CD4-positive, alpha-beta memory T cell (primary cell): Measurements from ENCODE around the gene EPHB2. TPM values are rescaled to one million over a fixed set of nuclear protein-coding genes. Genes with fewer than 3 reads are reported as not detected.
A peak's percentile ranks its signal among the peaks of the same experiment; 100 is the strongest.
"Not testable (repeated sequence)": the region's sequence is repeated elsewhere in the genome, so short reads cannot be mapped to it uniquely, and the experiment has no call there.

Experiments
- CTCF ChIA-PET: fragments of 350-600 bp; sonication (Branson Sonifier 250); formaldehyde crosslinking; loops from one replicate; lab custom pipeline; 2021; ENCODE audit warnings: inconsistent platforms; ENCODE audit not compliant: partially characterized antibody; lab: Charles Lee
- POLR2A ChIA-PET: fragments of 350-600 bp; sonication (Branson Sonifier 250); formaldehyde crosslinking; loops from one replicate; lab custom pipeline; 2021; ENCODE audit not compliant: partially characterized antibody; lab: Charles Lee
- DNase-seq, 5 donors: peaks; one replicate each; pipeline versions ENCODE4 v3.0.0 to v3.0.0-alpha.2; 2020 to 2022; ENCODE audit warnings: mixed read lengths in 1 of 5
- H3K27ac ChIP-seq: one replicate; pipeline ENCODE4 v1.7.0; 2013; ENCODE audit warnings: low read depth, low read length
- H3K27me3 ChIP-seq: 2 replicates; pipeline ENCODE4 v1.7.0; 2013; ENCODE audit warnings: mild to moderate bottlenecking, low read length, moderate library complexity; ENCODE audit not compliant: insufficient read depth
- H3K36me3 ChIP-seq: 2 replicates; pipeline ENCODE4 v1.7.0; 2013; ENCODE audit warnings: mild to moderate bottlenecking, low read length, moderate library complexity; ENCODE audit not compliant: insufficient read depth
- H3K4me1 ChIP-seq: 2 replicates; pipeline ENCODE4 v1.7.0; 2013; ENCODE audit warnings: mild to moderate bottlenecking, low read length, moderate library complexity; ENCODE audit not compliant: insufficient read depth
- H3K4me3 ChIP-seq, 2 donors: one replicate each; pipeline ENCODE4 v1.7.0; 2013; ENCODE audit warnings: low read length in 2 of 2, mild to moderate bottlenecking in 1 of 2
- H3K9me3 ChIP-seq, 2 donors: one replicate each; pipeline ENCODE4 v1.7.0; 2013; ENCODE audit warnings: low read length in 2 of 2, control low read depth in 1 of 2; ENCODE audit not compliant: control insufficient read depth in 1 of 2
- H3K27ac Mint-ChIP-seq, 7 donors: one replicate each; pipeline ENCODE4 v1.8.0; 2020 to 2021; ENCODE audit warnings: mixed read lengths in 7 of 7, mild to moderate bottlenecking in 6 of 7, inconsistent platforms in 3 of 7, moderate library complexity in 3 of 7
- H3K27me3 Mint-ChIP-seq, 2 donors: one replicate each; pipeline ENCODE4 v1.8.0; 2020 to 2021; ENCODE audit warnings: mixed read lengths in 2 of 2
- H3K36me3 Mint-ChIP-seq, 2 donors: one replicate each; pipeline ENCODE4 v1.8.0; 2020 to 2021; ENCODE audit warnings: mixed read lengths in 2 of 2, inconsistent platforms in 1 of 2, mild to moderate bottlenecking in 1 of 2
- H3K4me1 Mint-ChIP-seq, 4 donors: one replicate each; pipeline ENCODE4 v1.8.0; 2020 to 2021; ENCODE audit warnings: mixed read lengths in 4 of 4, mild to moderate bottlenecking in 1 of 4
- H3K4me3 Mint-ChIP-seq, 8 donors: one replicate each; pipeline ENCODE4 v1.8.0; 2020 to 2021; ENCODE audit warnings: mixed read lengths in 8 of 8, mild to moderate bottlenecking in 7 of 8, moderate library complexity in 6 of 8, inconsistent platforms in 3 of 8
- H3K9me3 Mint-ChIP-seq, 8 donors: one replicate each; pipeline ENCODE4 v1.8.0; 2020 to 2021; ENCODE audit warnings: mixed read lengths in 8 of 8, mild to moderate bottlenecking in 5 of 8, inconsistent platforms in 3 of 8, moderate library complexity in 1 of 8
- intact Hi-C: fragments of 100-400 bp; cut with micrococcal nuclease; formaldehyde crosslinking; loops from one replicate; pipeline ENCODE4 v1.15.1; 2023
- polyA plus RNA-seq, 2 donors: library from polyadenylated mRNA; unstranded; fragments of 300-500 nt; fragmentation: Illumina TruSeq; gene quantifications; one replicate each; pipeline ENCODE4 v1.2.3, GENCODE V29; 2021
- total RNA-seq, 2 experiments: library from RNA; stranded (reverse); gene quantifications; one replicate each; pipeline ENCODE4 v1.2.3, GENCODE V29; 2021

Gene EPHB2
- total and polyA plus RNA-seq, 4 experiments from 2014 or later, result 0.35 to 0.36 TPM; not detected in 2

DNA sequence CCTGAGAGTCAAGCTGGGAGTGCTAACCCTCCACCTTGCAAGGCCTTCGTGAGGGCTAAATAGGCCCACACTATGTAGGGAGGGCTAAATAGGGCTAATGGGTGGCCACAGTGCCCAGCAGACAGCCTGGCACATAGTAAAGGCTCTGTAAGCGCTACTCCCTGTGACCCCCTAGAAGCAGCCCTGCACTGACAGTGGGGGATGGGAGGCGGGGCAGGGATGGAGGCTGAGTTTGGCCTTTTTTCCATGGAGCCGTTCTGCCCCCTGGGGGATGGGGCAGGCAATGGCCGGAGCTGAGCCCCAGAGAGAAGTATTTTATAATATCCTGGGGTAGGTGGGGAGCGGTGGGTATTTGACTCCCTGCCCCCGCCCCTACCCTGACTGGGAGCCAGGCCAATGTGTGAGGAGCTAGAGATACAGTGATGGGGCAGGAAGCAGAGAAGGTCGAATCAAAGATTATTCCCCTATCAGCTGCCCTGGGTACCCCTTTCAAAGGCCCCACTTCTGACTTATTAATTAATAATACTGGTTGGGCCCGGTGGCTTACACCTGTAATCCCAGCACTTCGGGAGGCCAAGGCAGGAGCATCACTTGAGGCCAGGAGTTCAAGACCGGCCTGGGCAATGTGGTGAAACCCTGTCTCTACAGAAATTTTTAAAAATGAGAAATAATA, 219.7 kb downstream of the EPHB2 start:
- ChIA-PET CTCF (interaction anchor here (1.5 kb wide), 1 partner anchor 226 kb away, joined by 4 read pairs; no protein-coding TSS in a partner anchor), POLR2A (interaction anchor here (0.9 kb wide), 1 partner anchor 226 kb away, joined by 3 read pairs; no protein-coding TSS in a partner anchor)
- Histone ChIP-seq H3K4me1 (no peaks in the 10 kb centered on the region), H3K9me3 (no peaks in the 10 kb centered on the region), H3K27ac (no peak overlapping the region), H3K4me3 (no peak overlapping the region), H3K36me3 (no peaks in the 10 kb centered on the region), H3K27me3 (no peaks in the 10 kb centered on the region)
- H3K4me1 Mint-ChIP-seq, result no peaks in the 10 kb centered on the region
- H3K27ac Mint-ChIP-seq, result no peak overlapping the region
- H3K36me3 Mint-ChIP-seq, result no peaks in the 10 kb centered on the region
- no peak overlapping the region for H3K4me3 Mint-ChIP-seq
- DNase-seq, result no peak
- H3K27me3 Mint-ChIP-seq, result peaks cover 0 to 19% of the 10 kb centered on the region in 2 donors
- H3K9me3 Mint-ChIP-seq, result no peaks in the 10 kb centered on the region
- intact Hi-C loops, result no loop called here

DNA sequence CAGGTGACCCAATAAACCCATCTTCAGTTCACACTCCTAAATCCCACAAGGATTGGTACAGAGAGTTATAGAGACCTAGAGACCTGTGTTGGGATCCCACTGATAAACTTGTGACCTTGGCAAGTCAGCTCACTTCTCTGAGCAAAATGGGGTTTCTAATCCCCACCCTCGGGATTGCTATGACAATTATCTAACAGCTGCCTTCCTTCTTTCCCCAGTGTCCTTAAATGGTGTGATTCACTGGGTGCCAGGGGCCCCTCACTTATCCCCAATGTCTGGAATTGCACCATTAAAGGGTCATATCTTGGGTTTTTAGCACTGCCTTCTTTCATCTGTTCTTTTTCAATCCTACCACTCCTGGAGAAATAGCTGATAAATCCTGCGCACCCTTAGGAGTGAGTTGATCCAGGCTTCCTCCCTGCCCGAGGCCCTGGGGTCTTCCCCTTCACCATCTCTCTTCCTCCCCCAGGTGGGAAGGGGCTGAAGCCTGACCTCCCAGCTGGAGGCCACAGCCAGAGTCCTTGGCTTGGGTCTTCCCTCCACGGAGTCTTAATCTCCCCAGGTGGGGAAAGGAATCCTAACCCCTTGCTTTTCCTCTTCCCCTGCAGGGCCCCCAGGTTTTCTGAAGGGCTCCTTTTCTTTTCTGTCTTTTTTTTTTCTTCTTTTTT, 222.3 kb downstream of the EPHB2 start:
- H3K4me3 ChIP-seq, result no peak overlapping the region
- no peak overlapping the region for H3K27ac ChIP-seq
- CTCF ChIA-PET, result interaction anchor here (1.5 to 1.8 kb wide), 2 partner anchors 31 to 228 kb away, joined by 4 read pairs; no protein-coding TSS in a partner anchor
- intact Hi-C loops, result no loop called here
- no peaks in the 10 kb centered on the region for H3K36me3 Mint-ChIP-seq
- POLR2A ChIA-PET, result no interaction called here
- H3K4me3 Mint-ChIP-seq, result no peak overlapping the region
- H3K9me3 ChIP-seq, result no peaks in the 10 kb centered on the region
- H3K4me1 ChIP-seq, result no peaks in the 10 kb centered on the region
- no peak overlapping the region for H3K27ac Mint-ChIP-seq
- DNase-seq, result no peak
- peaks cover 3 to 11% of the 10 kb centered on the region in 2 donors for H3K27me3 Mint-ChIP-seq
- no peaks in the 10 kb centered on the region for H3K27me3 ChIP-seq
- H3K4me1 Mint-ChIP-seq, result no peaks in the 10 kb centered on the region
- H3K9me3 Mint-ChIP-seq, result peaks cover 0 to 2% (median 0%) of the 10 kb centered on the region in 8 donors
- no peaks in the 10 kb centered on the region for H3K36me3 ChIP-seq

DNA sequence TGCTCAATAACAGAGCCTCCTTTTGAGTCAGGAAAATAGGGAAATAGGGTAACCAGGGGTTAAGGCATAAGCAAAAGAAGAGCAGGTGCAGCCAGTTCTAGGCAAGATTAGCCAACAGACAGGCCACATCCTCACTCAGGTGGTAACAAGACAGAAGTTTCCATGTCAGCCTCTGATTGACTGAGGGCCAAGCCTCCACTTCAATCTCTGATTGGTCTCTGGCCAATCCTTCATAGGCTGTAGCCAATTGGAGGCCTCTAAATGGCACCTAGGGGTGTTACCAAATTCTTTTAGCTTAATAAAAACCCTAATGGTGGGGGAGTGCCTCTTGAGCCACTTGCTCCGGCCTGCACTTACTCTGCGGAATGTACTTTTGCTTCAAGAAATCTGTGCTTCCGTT, 224.8 kb downstream of the EPHB2 start:
- Histone ChIP-seq H3K27ac (no peak overlapping the region), H3K9me3 (no peaks in the 10 kb centered on the region), H3K4me3 (no peak overlapping the region), H3K36me3 (no peaks in the 10 kb centered on the region), H3K4me1 (no peaks in the 10 kb centered on the region), H3K27me3 (no peaks in the 10 kb centered on the region)
- Mint-ChIP-seq H3K36me3 (peaks cover 0 to 3% of the 10 kb centered on the region in 2 donors), H3K4me1 (no peaks in the 10 kb centered on the region), H3K27ac (no peak overlapping the region), H3K4me3 (no peak overlapping the region), H3K9me3 (peaks cover 0 to 14% (median 7%) of the 10 kb centered on the region in 8 donors), H3K27me3 (peaks cover 7 to 11% of the 10 kb centered on the region in 2 donors)
- no peak for DNase-seq
- intact Hi-C loops, result no loop called here
- ChIA-PET CTCF (no interaction called here), POLR2A (no interaction called here)

DNA sequence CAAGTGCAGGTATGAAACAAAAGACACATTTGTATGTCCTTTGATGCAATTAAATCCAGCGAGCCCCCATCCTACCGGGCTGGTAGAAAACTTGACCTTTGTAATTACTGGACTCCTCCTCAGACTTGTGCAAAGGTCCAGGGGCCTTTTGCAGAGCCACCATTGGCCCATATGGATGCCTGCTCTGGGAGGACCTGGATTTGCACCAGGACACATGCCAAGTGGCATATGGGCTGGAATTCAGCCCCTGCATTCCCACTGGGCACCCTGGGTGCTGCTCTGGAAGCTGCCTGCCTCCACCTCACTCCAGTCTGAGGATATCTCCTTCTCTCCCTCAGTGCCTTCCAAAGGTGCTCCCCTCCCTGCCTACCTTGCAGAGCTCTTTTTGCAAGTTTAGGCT, 226.0 kb downstream of the EPHB2 start:
- no peak overlapping the region for H3K4me3 Mint-ChIP-seq
- POLR2A ChIA-PET, result no interaction called here
- Histone ChIP-seq H3K4me3 (no peak overlapping the region), H3K4me1 (no peaks in the 10 kb centered on the region), H3K27me3 (no peaks in the 10 kb centered on the region), H3K27ac (no peak overlapping the region), H3K36me3 (no peaks in the 10 kb centered on the region), H3K9me3 (peaks cover 0 to 3% of the 10 kb centered on the region in 2 donors)
- CTCF ChIA-PET, result interaction anchor here (0.6 to 0.8 kb wide), 2 partner anchors 28 to 958 kb away, joined by 3 to 5 read pairs; no protein-coding TSS in a partner anchor
- no peak for DNase-seq
- peaks cover 7 to 11% of the 10 kb centered on the region in 2 donors for H3K27me3 Mint-ChIP-seq
- H3K36me3 Mint-ChIP-seq, result peaks cover 0 to 7% of the 10 kb centered on the region in 2 donors
- H3K9me3 Mint-ChIP-seq, result peaks cover 0 to 27% (median 18%) of the 10 kb centered on the region in 8 donors
- H3K4me1 Mint-ChIP-seq, result no peaks in the 10 kb centered on the region
- intact Hi-C loops, result no loop called here
- H3K27ac Mint-ChIP-seq, result no peak overlapping the region

DNA sequence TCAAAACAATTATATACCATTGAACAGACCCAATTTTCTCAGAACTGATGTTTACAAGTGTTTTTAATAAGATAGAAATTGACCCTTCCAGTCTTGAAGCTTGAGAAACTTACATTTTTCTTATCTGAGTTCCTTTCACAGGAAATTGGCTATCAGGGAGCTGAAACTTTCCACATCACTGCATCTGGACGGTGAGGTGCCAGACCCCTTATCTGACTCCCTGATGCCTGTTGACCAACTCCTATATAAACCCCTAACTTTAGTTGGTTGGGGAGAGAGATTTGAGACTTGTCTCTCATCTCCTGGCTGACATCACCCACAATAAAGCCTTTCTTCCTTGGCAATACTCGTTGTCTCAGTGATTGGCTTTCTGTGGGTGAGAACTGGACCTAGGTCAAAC, 230.6 kb downstream of the EPHB2 start:
- intact Hi-C loops, result no loop called here
- POLR2A ChIA-PET, result no interaction called here
- H3K27me3 ChIP-seq, result no peaks in the 10 kb centered on the region

DNA sequence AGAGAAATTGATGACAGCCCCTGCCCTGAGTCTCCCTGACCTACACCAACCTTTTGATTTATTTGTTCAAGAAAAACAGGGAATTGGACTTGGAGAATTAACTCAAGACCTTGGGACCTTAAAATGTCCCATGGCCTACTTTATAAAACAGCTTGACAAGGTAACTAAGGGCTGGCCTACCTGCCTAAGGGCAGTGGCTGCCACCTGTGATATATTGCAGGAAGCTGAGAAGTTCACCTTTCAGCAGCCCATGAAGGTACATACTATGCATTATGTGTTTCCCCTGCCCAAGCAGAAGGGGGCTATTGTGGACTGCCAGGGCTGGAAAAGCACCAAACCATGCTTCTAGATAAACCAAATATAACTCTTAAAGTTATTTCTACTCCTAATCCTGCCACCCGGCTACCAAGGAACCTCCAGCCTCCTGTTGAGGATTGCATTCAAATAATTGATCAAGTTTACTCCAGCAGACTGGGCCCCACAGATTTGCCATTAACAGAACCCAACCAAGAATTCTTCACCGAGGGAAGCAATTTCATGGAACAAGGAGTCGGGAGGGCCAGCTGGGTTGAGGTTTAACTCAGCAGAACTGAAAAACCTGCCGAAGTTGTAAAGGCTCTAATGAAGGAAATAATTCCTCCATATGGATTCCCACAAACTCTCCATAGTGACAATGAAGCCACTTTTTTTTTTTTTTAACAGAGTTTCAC, 233.9 kb downstream of the EPHB2 start:
- CTCF ChIA-PET, result no interaction called here
- intact Hi-C loops, result no loop called here
- H3K4me1 Mint-ChIP-seq, result no peaks in the 10 kb centered on the region

More for the DNA sequence above, 230.6 kb downstream of the EPHB2 start:
- Histone ChIP-seq H3K36me3 (no peaks in the 10 kb centered on the region), H3K4me3 (no peak overlapping the region), H3K4me1 (no peaks in the 10 kb centered on the region), H3K9me3 (peaks cover 0 to 3% of the 10 kb centered on the region in 2 donors), H3K27ac (no peak overlapping the region)
- peaks cover 0 to 7% of the 10 kb centered on the region in 2 donors for H3K36me3 Mint-ChIP-seq
- no peak overlapping the region for H3K27ac Mint-ChIP-seq
- DNase-seq, result no peak
- peaks cover 0 to 39% (median 21%) of the 10 kb centered on the region in 8 donors for H3K9me3 Mint-ChIP-seq
- H3K27me3 Mint-ChIP-seq, result peaks cover 14 to 15% of the 10 kb centered on the region in 2 donors
- CTCF ChIA-PET, result no interaction called here
- H3K4me3 Mint-ChIP-seq, result no peak overlapping the region
- no peaks in the 10 kb centered on the region for H3K4me1 Mint-ChIP-seq

DNA sequence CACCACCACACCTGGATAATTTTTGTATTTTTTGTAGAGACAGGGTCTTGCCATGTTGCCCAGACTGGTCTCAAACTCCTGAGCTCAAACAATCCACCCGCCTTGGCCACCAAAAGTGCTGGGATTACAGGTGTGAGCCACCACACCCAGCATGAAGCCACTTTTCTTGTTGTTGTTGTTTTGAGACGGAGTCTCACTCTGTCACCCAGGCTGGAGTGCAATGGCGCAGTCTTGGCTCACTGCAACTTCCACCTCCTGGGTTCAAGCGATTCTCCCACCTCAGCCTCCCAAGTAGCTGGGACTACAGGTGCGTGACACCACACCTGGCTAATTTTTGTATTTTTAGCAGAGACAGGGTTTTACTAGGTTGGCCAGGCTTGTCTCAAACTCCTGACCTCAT, 234.5 kb downstream of the EPHB2 start:
- CTCF ChIA-PET, H3K27me3 ChIP-seq, H3K36me3 ChIP-seq, H3K4me1 ChIP-seq, H3K27ac Mint-ChIP-seq, DNase-seq, POLR2A ChIA-PET, H3K4me1 Mint-ChIP-seq, H3K9me3 ChIP-seq, intact Hi-C loops, H3K27ac ChIP-seq, H3K36me3 Mint-ChIP-seq, H3K4me3 ChIP-seq: not testable (repeated sequence)
- Mint-ChIP-seq H3K27me3 (peaks cover 17 to 21% of the 10 kb centered on the region in 2 donors), H3K4me3 (peak overlapping the region in 1 of 8 donors; percentile 8), H3K9me3 (peaks cover 0 to 29% (median 19%) of the 10 kb centered on the region in 8 donors)

More for the DNA sequence above, 233.9 kb downstream of the EPHB2 start:
- H3K36me3 Mint-ChIP-seq, result peaks cover 0 to 7% of the 10 kb centered on the region in 2 donors
- Histone ChIP-seq H3K27me3 (no peaks in the 10 kb centered on the region), H3K9me3 (peaks cover 0 to 3% of the 10 kb centered on the region in 2 donors), H3K4me3 (no peak overlapping the region), H3K4me1 (no peaks in the 10 kb centered on the region), H3K36me3 (no peaks in the 10 kb centered on the region), H3K27ac (no peak overlapping the region)
- POLR2A ChIA-PET, result no interaction called here
- peaks cover 0 to 34% (median 22%) of the 10 kb centered on the region in 8 donors for H3K9me3 Mint-ChIP-seq
- H3K27ac Mint-ChIP-seq, result no peak overlapping the region
- peaks cover 15 to 19% of the 10 kb centered on the region in 2 donors for H3K27me3 Mint-ChIP-seq
- no peak for DNase-seq
- H3K4me3 Mint-ChIP-seq, result no peak overlapping the region
